MM.1S (cell line): ENCODE measurements around the gene GPRIN3.
"Not testable (repeated sequence)": the region's sequence is repeated elsewhere in the genome, so short reads cannot be mapped to it uniquely, and the experiment has no call there.

Experiments used
- EZH2 ChIP-seq: fragments of 300-600 bp; sonication (generic); optimal IDR thresholded peaks from 2 replicates; pipeline ENCODE3; 2017; ENCODE audit warnings: low read depth, mild to moderate bottlenecking, antibody characterized with exemption, low read length, mixed read lengths
- EZH2phosphoT487 ChIP-seq: fragments of 300-600 bp; sonication (generic); IDR thresholded peaks from 2 replicates; pipeline ENCODE4 v1.6.1; 2018; ENCODE audit warnings: antibody characterized with exemption, low read length
- TF ChIP-seq, protein P1 (sequence below): fragments of 300-600 bp; sonication (generic); IDR thresholded peaks from 2 replicates; pipeline ENCODE4 v1.5.1; 2016; ENCODE audit warnings: antibody characterized with exemption, low read length, mixed read lengths

GRCh38 chr4:89309154-89309553, 1.6 kb upstream of the GPRIN3 start:
- TF ChIP-seq, protein P1, sequence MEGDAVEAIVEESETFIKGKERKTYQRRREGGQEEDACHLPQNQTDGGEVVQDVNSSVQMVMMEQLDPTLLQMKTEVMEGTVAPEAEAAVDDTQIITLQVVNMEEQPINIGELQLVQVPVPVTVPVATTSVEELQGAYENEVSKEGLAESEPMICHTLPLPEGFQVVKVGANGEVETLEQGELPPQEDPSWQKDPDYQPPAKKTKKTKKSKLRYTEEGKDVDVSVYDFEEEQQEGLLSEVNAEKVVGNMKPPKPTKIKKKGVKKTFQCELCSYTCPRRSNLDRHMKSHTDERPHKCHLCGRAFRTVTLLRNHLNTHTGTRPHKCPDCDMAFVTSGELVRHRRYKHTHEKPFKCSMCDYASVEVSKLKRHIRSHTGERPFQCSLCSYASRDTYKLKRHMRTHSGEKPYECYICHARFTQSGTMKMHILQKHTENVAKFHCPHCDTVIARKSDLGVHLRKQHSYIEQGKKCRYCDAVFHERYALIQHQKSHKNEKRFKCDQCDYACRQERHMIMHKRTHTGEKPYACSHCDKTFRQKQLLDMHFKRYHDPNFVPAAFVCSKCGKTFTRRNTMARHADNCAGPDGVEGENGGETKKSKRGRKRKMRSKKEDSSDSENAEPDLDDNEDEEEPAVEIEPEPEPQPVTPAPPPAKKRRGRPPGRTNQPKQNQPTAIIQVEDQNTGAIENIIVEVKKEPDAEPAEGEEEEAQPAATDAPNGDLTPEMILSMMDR = not testable (repeated sequence)
- TF ChIP-seq EZH2, EZH2phosphoT487: not testable (repeated sequence)
